HG03460 (cell line): ENCODE data around the gene BCAS3.

ENCODE experiments used
- ATAC-seq: cut with Tn5 transposase; IDR thresholded peaks from one replicate; pipeline ENCODE4 v1.9.1; 2021; ENCODE audit not compliant: unreplicated experiment

BCAS3 gene

GRCh38 chr17:61211236-61211635, 533.6 kb downstream of the BCAS3 start:
- no peak for ATAC-seq

GRCh38 chr17:61212655-61213054, 535.0 kb downstream of the BCAS3 start:
- no peak for ATAC-seq

- no peak for ATAC-seq
Measured at GRCh38 chr17:61214753-61215152, 537.1 kb downstream of the BCAS3 start.

GRCh38 chr17:61216066-61216465, 538.4 kb downstream of the BCAS3 start:
- ATAC-seq, result no peak

- ATAC-seq, result no peak
Measured at GRCh38 chr17:61217878-61218437, 540.3 kb downstream of the BCAS3 start.

- ATAC-seq, result no peak
Measured at GRCh38 chr17:61218438-61218837, 540.8 kb downstream of the BCAS3 start.

GRCh38 chr17:61219460-61219859, 541.8 kb downstream of the BCAS3 start:
- ATAC-seq, result no peak

GRCh38 chr17:61221181-61221580, 543.5 kb downstream of the BCAS3 start:
- no peak for ATAC-seq

GRCh38 chr17:61221597-61222471, 544.2 kb downstream of the BCAS3 start:
- ATAC-seq, result no peak

GRCh38 chr17:61223725-61224124, 546.1 kb downstream of the BCAS3 start:
- no peak for ATAC-seq

GRCh38 chr17:61225178-61225882, 547.7 kb downstream of the BCAS3 start:
- ATAC-seq, result no peak

GRCh38 chr17:61227866-61228265, 550.2 kb downstream of the BCAS3 start:
- no peak for ATAC-seq

- ATAC-seq, result no peak
Measured at GRCh38 chr17:61230461-61230860, 552.8 kb downstream of the BCAS3 start.

GRCh38 chr17:61230972-61231820, 553.5 kb downstream of the BCAS3 start:
- no peak for ATAC-seq

- ATAC-seq, result no peak
Measured at GRCh38 chr17:61232871-61233270, 555.2 kb downstream of the BCAS3 start.

GRCh38 chr17:61233991-61234750, 556.5 kb downstream of the BCAS3 start:
- ATAC-seq, result no peak

GRCh38 chr17:61235001-61235826, 557.6 kb downstream of the BCAS3 start:
- no peak for ATAC-seq

GRCh38 chr17:61235827-61236197, 558.2 kb downstream of the BCAS3 start:
- ATAC-seq, result no peak

- no peak for ATAC-seq
Measured at GRCh38 chr17:61237275-61237674, 559.6 kb downstream of the BCAS3 start.
